K562 (cell line): Measurements from ENCODE around the gene KRT34. TPM values are rescaled to one million over a fixed set of nuclear protein-coding genes. Genes with fewer than 3 reads are reported as not detected.

Source experiments
- ATAC-seq: fragments of 200-7000 bp; cut with Tn5 transposase; 3 replicates; pipeline ENCODE4 v1.9.1; 2020; ENCODE audit warnings: moderate library complexity
- BruUV-seq: library from RNA; stranded (reverse); fragments of 400-500 nt; replicated peaks from 2 replicates; lab custom pipeline; 2021; lab: Mats Ljungman, UMichigan
- CTCF ChIA-PET: fragments of 300-600 bp; formaldehyde crosslinking; extraction: SDS; loops from one replicate; lab custom pipeline; 2021; ENCODE audit warnings: low intra/inter-chr PET ratio; lab: Yijun Ruan, JAX
- POLR2A ChIA-PET: fragments of 300-600, 350-650 bp; sonication (Branson Sonifier 250); formaldehyde crosslinking; extraction: SDS; loops from one replicate; lab custom pipeline; 2021; ENCODE audit warnings: antibody characterized with exemption, inconsistent platforms; lab: Yijun Ruan, JAX
- DNase-seq, 4 experiments: peaks; one replicate each; pipeline versions ENCODE4 v3.0.0 to v3.0.0-alpha.2; 2011 to 2018; ENCODE audit warnings: low spot score in 3 of 4, mixed read lengths in 3 of 4; ENCODE audit errors: extremely low read depth in 1 of 4
- FAIRE-seq: peaks from 2 replicates; lab custom pipeline; 2011; peaks lifted over from hg19 to GRCh38; lab: Jason Lieb, UNC
- H2AFZ ChIP-seq: 2 replicates; pipeline ENCODE4 v1.6.0; 2011; ENCODE audit warnings: low read depth, low read length, control low read depth, inconsistent platforms
- H3K27ac ChIP-seq: fragments of 200-600 bp; 3 replicates; pipeline ENCODE4 v1.8.0; 2011; ENCODE audit warnings: low read depth, mild to moderate bottlenecking, control low read depth, inconsistent platforms, low read length, moderate library complexity, mixed read lengths; ENCODE audit errors: extremely low read depth
- H3K27me3 ChIP-seq, 2 experiments: fragments of 300-600 bp in 1 of 2; 2 replicates in 1 of 2; 3 replicates in 1 of 2; pipeline versions ENCODE4 v1.6.0 to v1.8.0; 2011; ENCODE audit warnings: inconsistent platforms in 2 of 2, low read length in 2 of 2, mild to moderate bottlenecking in 1 of 2, mixed read lengths in 1 of 2, moderate library complexity in 1 of 2; ENCODE audit not compliant: control insufficient read depth in 2 of 2, insufficient read depth in 2 of 2
- H3K36me3 ChIP-seq: fragments of 300-600 bp; 3 replicates; pipeline ENCODE4 v1.8.0; 2011; ENCODE audit warnings: mild to moderate bottlenecking, low read length, inconsistent platforms; ENCODE audit not compliant: control insufficient read depth, insufficient read depth
- H3K4me1 ChIP-seq, 2 experiments: fragments of 200-600 bp in 1 of 2; replicated peaks in 1 of 2; 2 replicates in 1 of 2; 3 replicates in 1 of 2; pipeline versions ENCODE4 v1.5.1 to v1.8.0; 2011; ENCODE audit warnings: inconsistent platforms in 2 of 2, low read length in 2 of 2, mild to moderate bottlenecking in 1 of 2, mixed read lengths in 1 of 2, moderate library complexity in 1 of 2; ENCODE audit not compliant: control insufficient read depth in 2 of 2, insufficient read depth in 2 of 2
- H3K4me2 ChIP-seq: 2 replicates; pipeline ENCODE4 v1.6.1; 2011; ENCODE audit warnings: low read length, control low read depth, inconsistent platforms, mixed read lengths; ENCODE audit not compliant: insufficient read depth
- H3K4me3 ChIP-seq: fragments of 200-600 bp; sonication (generic), shearing (Covaris generic); 2 replicates; pipeline ENCODE4 v1.5.1; 2016; ENCODE audit warnings: control low read depth, inconsistent platforms
- H3K79me2 ChIP-seq: fragments of 200-600 bp; 3 replicates; pipeline ENCODE4 v1.8.0; 2011; ENCODE audit warnings: low read length, inconsistent platforms; ENCODE audit not compliant: control insufficient read depth, insufficient read depth
- H3K9ac ChIP-seq, 2 experiments: 2 replicates each; pipeline versions ENCODE4 v1.6.0 to v1.6.1; 2011; ENCODE audit warnings: low read depth in 2 of 2, low read length in 2 of 2, control low read depth in 1 of 2, inconsistent platforms in 1 of 2, mild to moderate bottlenecking in 1 of 2, mixed read lengths in 1 of 2; ENCODE audit not compliant: insufficient read depth in 1 of 2
- H3K9me1 ChIP-seq: one replicate; pipeline ENCODE4 v1.6.0; 2011; ENCODE audit warnings: inconsistent platforms, mild to moderate bottlenecking, low read length, moderate library complexity; ENCODE audit not compliant: control insufficient read depth, insufficient read depth
- H3K9me3 ChIP-seq: replicated peaks from 2 replicates; pipeline ENCODE4 v1.5.1; 2011; ENCODE audit warnings: low read depth, low read length, inconsistent platforms; ENCODE audit not compliant: control insufficient read depth, insufficient read depth
- H4K20me1 ChIP-seq: replicated peaks from 2 replicates; pipeline ENCODE4 v1.6.1; 2011; ENCODE audit warnings: low read length, inconsistent platforms, mixed read lengths; ENCODE audit not compliant: control insufficient read depth, insufficient read depth
- CHCHD3 ChIP-seq: fragments of 250-450 bp; sonication (Bioruptor Pico); IDR thresholded peaks from 2 replicates; pipeline ENCODE4 v2.1.2; 2022; ENCODE audit warnings: mild to moderate bottlenecking
- CXXC5 ChIP-seq: fragments of 250-450 bp; sonication (Bioruptor Pico); IDR thresholded peaks from 2 replicates; pipeline ENCODE4 v1.8.0; 2022; ENCODE audit warnings: inconsistent platforms, mild to moderate bottlenecking, moderate library complexity
- E2F1 ChIP-seq: sonication (generic); formaldehyde crosslinking; IDR thresholded peaks from 2 replicates; pipeline ENCODE4 v1.8.1; 2023; ENCODE audit warnings: mild to moderate bottlenecking, missing genetic modification reagents, moderate library complexity
- EGR1 ChIP-seq: fragments of 450-650 bp; conservative IDR thresholded peaks from 2 replicates; pipeline ENCODE4 v1.6.1; 2017; ENCODE audit warnings: mild to moderate bottlenecking
- ELF4 ChIP-seq: fragments of 450-650 bp; formaldehyde crosslinking; IDR thresholded peaks from 2 replicates; pipeline ENCODE4 v1.4.0; 2022; ENCODE audit warnings: missing genetic modification characterization
- EWSR1 ChIP-seq: fragments of 450-650 bp; IDR thresholded peaks from 2 replicates; pipeline ENCODE4 v1.6.1; 2018; ENCODE audit warnings: borderline replicate concordance, mild to moderate bottlenecking, low read depth, moderate library complexity; ENCODE audit not compliant: partially characterized antibody
- GABPB1 ChIP-seq: sonication (generic); formaldehyde crosslinking; IDR thresholded peaks from 2 replicates; pipeline ENCODE4 v1.8.0; 2022; ENCODE audit warnings: mild to moderate bottlenecking, missing genetic modification reagents
- HNRNPL ChIP-seq: fragments of 200-400 bp; formaldehyde crosslinking; IDR thresholded peaks from 2 replicates; pipeline ENCODE4 v1.6.1; 2017; ENCODE audit warnings: low read depth, mild to moderate bottlenecking, low read length
- ILF3 ChIP-seq: fragments of 450-650 bp; IDR thresholded peaks from 2 replicates; pipeline ENCODE4 v1.6.1; 2018; ENCODE audit warnings: antibody characterized with exemption, mild to moderate bottlenecking, moderate library complexity, borderline replicate concordance
- POU5F1 ChIP-seq: fragments of 150-350 bp; IDR thresholded peaks from 2 replicates; pipeline ENCODE4 v1.6.1; 2014; ENCODE audit warnings: borderline replicate concordance, low read length, low read depth, mild to moderate bottlenecking; ENCODE audit not compliant: partially characterized antibody
- SMAD3 ChIP-seq: fragments of 450-650 bp; formaldehyde crosslinking; conservative IDR thresholded peaks from 2 replicates; pipeline ENCODE4 v1.4.0; 2020; ENCODE audit warnings: mild to moderate bottlenecking
- SMARCE1 ChIP-seq: fragments of 450-650 bp; IDR thresholded peaks from 2 replicates; pipeline ENCODE4 v1.7.1; 2016; ENCODE audit warnings: mild to moderate bottlenecking
- STAT5A ChIP-seq: IDR thresholded peaks from 2 replicates; pipeline ENCODE4 v1.6.1; 2012; ENCODE audit warnings: low read length, inconsistent platforms, borderline replicate concordance
- ZBED1 ChIP-seq: IDR thresholded peaks from 2 replicates; pipeline ENCODE4 v1.6.1; 2014
- ZNF444 ChIP-seq: fragments of 250-450 bp; sonication (Bioruptor Pico); IDR thresholded peaks from 2 replicates; pipeline ENCODE4 v1.4.0; 2020; ENCODE audit warnings: mild to moderate bottlenecking, moderate library complexity
- ZNF584 ChIP-seq: fragments of 200-800 bp; sonication (Bioruptor generic); IDR thresholded peaks from 2 replicates; pipeline ENCODE4 v1.6.1; 2016; ENCODE audit warnings: low read depth, mild to moderate bottlenecking, missing genetic modification characterization, missing compliant biosample characterization
- ZNF77 ChIP-seq: fragments of 250-450 bp; sonication (Bioruptor Pico); IDR thresholded peaks from 2 replicates; pipeline ENCODE4 v1.5.0; 2020
- ZZZ3 ChIP-seq: fragments of 450-650 bp; IDR thresholded peaks from 2 replicates; pipeline ENCODE4 v1.6.1; 2016; ENCODE audit warnings: antibody characterized with exemption, mild to moderate bottlenecking, moderate library complexity
- WGBS: fragments of 100-300 bp; shearing (Covaris generic); methylation state at CpG from one replicate; pipeline ENCODE4 v1.1.6; 2016; ENCODE audit warnings: low coverage, mixed read lengths; ENCODE audit not compliant: insufficient coverage; ENCODE audit errors: missing lambda C conversion rate; 5-methylcytosine and 5-hydroxymethylcytosine counted together
- in situ Hi-C: fragments of 300-500 bp; cut with MboI; formaldehyde crosslinking; loops from 4 replicates; pipeline ENCODE4 v1.15.0; 2018; ENCODE audit warnings: inconsistent platforms, mixed read lengths
- intact Hi-C: fragments of 100-400 bp; cut with micrococcal nuclease; formaldehyde crosslinking; loops from 2 replicates; pipeline ENCODE4 v1.14.2; 2022
- polyA plus RNA-seq, 8 experiments: library from polyadenylated mRNA; depleted of rRNA in 4 of 8; stranded (reverse) in 5 of 8; unstranded in 3 of 8; fragments of >200 nt; fragmentation: Nextera tagmentation in 2 of 8; fragmentation: Illumina TruSeq in 1 of 8; extraction: Ambion mirVana in 2 of 8; extraction: Trizol in 1 of 8; gene quantifications; 2 replicates each; pipeline versions ENCODE4 v1.2.1 to v1.2.3, GENCODE V29; 2011 to 2014; ENCODE audit warnings: inconsistent platforms in 1 of 8, missing spikeins in 1 of 8
- total RNA-seq, 7 experiments: library from RNA; depleted of rRNA in 6 of 7; stranded (reverse); fragments of >200 nt in 6 of 7; fragmentation: Illumina TruSeq in 2 of 7; extraction: Trizol in 2 of 7; gene quantifications; 2 replicates each; pipeline versions ENCODE4 v1.2.1 to v1.2.3, GENCODE V29; 2011 to 2021; ENCODE audit warnings: low replicate concordance in 1 of 7

Gene KRT34
- total and polyA plus RNA-seq, 9 of the 15 experiments (the other 6 are each of a cell fraction or from before 2014, with no cell fraction given): not detected

- no peak for DNase-seq
- no peak for FAIRE-seq
- H3K36me3 ChIP-seq: no peaks in the 10 kb centered on the region
- no peaks in the 10 kb centered on the region for H3K9me3 ChIP-seq
- ChIA-PET POLR2A (interaction anchor here (0.6 to 1.8 kb wide), 5 partner anchors 10 to 167 kb away, joined by 3 to 4 read pairs (median 3); no protein-coding TSS in a partner anchor), CTCF (no interaction called here)
- no peaks in the 10 kb centered on the region for H3K4me1 ChIP-seq
- H3K79me2 ChIP-seq: no peaks in the 10 kb centered on the region
- no peaks in the 10 kb centered on the region for H4K20me1 ChIP-seq
- peaks cover 0 to 4% of the 10 kb centered on the region in 2 experiments; a peak in 1 of 5 replicates for H3K27me3 ChIP-seq
- intact Hi-C loops (no loop called here), in situ Hi-C loops (no loop called here)
- H3K9ac ChIP-seq: no peak within 1 kb of the TSS
- BruUV-seq: no TSS peak
- ATAC-seq: no peak
- no peak for TF ChIP-seq ZZZ3
- no peak for TF ChIP-seq EWSR1
- no peak for TF ChIP-seq ZBED1
- TF ChIP-seq HNRNPL: no peak
- H3K4me3 ChIP-seq: no peak within 1 kb of the TSS
- H3K27ac ChIP-seq: no peak within 1 kb of the TSS
- 0% methylated on average over 1 of the region's 1 CpG for WGBS
- H3K4me2 ChIP-seq: no peak within 1 kb of the TSS
- H2AFZ ChIP-seq: no peak within 1 kb of the TSS
- H3K9me1 ChIP-seq: no peaks in the 10 kb centered on the region
Observed at GRCh38 chr17:41369713-41370112, 12.4 kb downstream of the KRT34 start, which contains the start of gene KRT33B. Gene KRT33B (minus strand): TSS chr17:41369813. CDS start chr17:41369750, 63 bp downstream.

- no TSS peak for BruUV-seq
- Histone ChIP-seq H3K36me3 (no peaks in the 10 kb centered on the region), H3K4me1 (no peaks in the 10 kb centered on the region), H4K20me1 (no peaks in the 10 kb centered on the region), H3K4me2 (no peak overlapping the region), H3K9me3 (no peaks in the 10 kb centered on the region), H2AFZ (no peak overlapping the region), H3K79me2 (no peaks in the 10 kb centered on the region), H3K9me1 (no peaks in the 10 kb centered on the region), H3K4me3 (no peak overlapping the region), H3K27ac (no peak overlapping the region), H3K27me3 (peaks cover 0 to 4% of the 10 kb centered on the region in 2 experiments; a peak in 1 of 5 replicates), H3K9ac (no peak overlapping the region)
- in situ Hi-C loops: no loop called here
- DNase-seq (no peak), ATAC-seq (no peak), FAIRE-seq (no peak)
- ChIA-PET POLR2A (interaction anchor here (0.6 to 1.8 kb wide), 3 partner anchors 12 to 84 kb away, joined by 3 read pairs; no protein-coding TSS in a partner anchor), CTCF (no interaction called here)
- WGBS: 0% methylated on average over 2 of the region's 2 CpGs
- intact Hi-C loops: no loop called here
- no peak for TF ChIP-seq E2F1 (CRISPR knock-in tag)
- TF ChIP-seq SMARCE1: no peak
- no peak for TF ChIP-seq CXXC5
- TF ChIP-seq GABPB1 (CRISPR knock-in tag): no peak
- no peak for TF ChIP-seq EGR1
- no peak for TF ChIP-seq SMAD3 (CRISPR knock-in tag)
- TF ChIP-seq ZNF77 (CRISPR knock-in tag): no peak
- no peak for TF ChIP-seq ZNF584 (CRISPR knock-in tag)
- no peak for TF ChIP-seq CHCHD3 (CRISPR knock-in tag)
- no peak for TF ChIP-seq ILF3
- TF ChIP-seq STAT5A: no peak
- TF ChIP-seq ZNF444 (CRISPR knock-in tag): no peak
- TF ChIP-seq POU5F1: no peak
- TF ChIP-seq ELF4: no peak
Observed at GRCh38 chr17:41369023-41369422, 13.1 kb downstream of the KRT34 start.
